Left renal pelvis (tissue), 4 donors: ENCODE measurements around the gene MOB2. TPM values are rescaled to one million over a fixed set of nuclear protein-coding genes. Genes with fewer than 3 reads are reported as not detected.
"Not testable (repeated sequence)": the region's sequence is repeated elsewhere in the genome, so short reads cannot be mapped to it uniquely, and the experiment has no call there.

ENCODE experiments used
- DNase-seq, 4 donors: peaks; one replicate each; pipeline ENCODE4 v3.0.0-alpha.2; 2013; ENCODE audit warnings: low read depth in 4 of 4, low spot score in 3 of 4
- polyA plus RNA-seq, 4 donors: library from polyadenylated mRNA; unstranded; fragments of 120-200 nt; gene quantifications; one replicate each; pipeline ENCODE4 v1.2.1, GENCODE V29; 2013; ENCODE audit not compliant: insufficient read length in 4 of 4

Gene MOB2
- polyA plus RNA-seq, 4 donors, result 25.1 to 34.2 (median 29.0) TPM

DNA sequence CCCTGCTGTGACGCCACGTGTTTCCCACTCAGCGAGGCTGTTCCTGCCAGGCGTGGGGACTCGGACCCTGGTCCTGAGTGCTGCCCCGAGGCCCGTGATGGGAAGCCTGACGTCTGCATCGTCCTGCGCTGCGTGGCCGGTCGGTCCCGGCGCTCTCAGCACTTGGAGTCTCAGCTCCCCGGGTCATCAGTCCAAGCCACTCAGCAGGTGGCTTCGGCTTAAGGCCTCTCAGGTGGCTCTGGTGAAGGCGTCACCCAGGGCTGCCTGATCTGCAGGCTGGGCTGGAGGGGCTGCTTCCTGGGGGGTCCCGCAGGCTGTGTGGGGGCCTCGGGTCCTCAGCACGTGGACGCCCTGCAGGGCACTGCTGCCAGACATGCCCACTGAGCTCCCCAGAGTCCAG, 61.6 kb downstream of the MOB2 start:
- no peak for DNase-seq

GRCh38 chr11:1423406-1423805, 63.2 kb downstream of the MOB2 start:
- DNase-seq, result not testable (repeated sequence)

DNA sequence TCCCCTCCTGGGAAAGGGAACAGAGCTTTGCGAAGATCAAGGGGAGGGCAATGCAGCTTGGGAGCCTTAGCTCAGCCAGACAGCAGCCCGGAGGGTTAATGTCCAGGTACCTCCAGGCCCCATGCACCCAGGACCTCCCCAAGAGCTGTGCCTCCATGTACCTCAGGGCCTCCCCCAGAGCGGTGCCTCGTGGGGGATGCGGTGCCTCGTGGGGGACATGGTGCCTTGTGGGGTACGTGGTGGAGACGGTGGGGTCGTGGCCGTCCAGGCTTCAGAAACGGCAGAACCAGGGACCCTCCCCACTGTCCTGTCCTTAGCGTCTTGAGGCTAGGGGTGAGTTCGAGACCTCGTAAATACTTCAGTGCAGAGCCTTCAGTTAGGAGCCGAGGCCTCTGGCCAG, 63.6 kb downstream of the MOB2 start:
- DNase-seq, result no peak

DNA sequence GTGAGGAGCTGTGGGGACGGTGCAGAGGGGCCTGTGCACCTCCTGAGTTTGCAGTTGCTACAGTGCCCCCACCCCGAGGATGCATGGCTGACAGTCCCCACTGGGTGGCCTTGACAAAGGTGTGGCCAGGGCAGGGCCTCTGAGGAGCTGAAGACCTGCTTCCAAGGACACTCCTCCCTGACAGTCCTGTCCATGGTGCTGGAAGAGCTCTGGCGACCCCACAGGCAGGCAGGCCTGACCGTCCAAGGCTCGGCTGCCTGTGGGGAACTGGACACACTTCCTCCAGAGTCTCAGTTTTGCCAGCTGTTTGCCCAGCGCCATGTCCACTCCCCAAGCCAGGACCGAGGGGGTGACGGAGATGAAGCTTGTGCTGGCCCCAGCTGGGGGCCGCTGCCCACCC, 64.1 kb downstream of the MOB2 start:
- DNase-seq, result no peak

- DNase-seq, result no peak
These were observed 65.3 kb downstream of the MOB2 start for GRCh38 chr11:1421291-1421690.

- DNase-seq, result no peak
These were observed 66.8 kb downstream of the MOB2 start for GRCh38 chr11:1419811-1420210.

Other genes with a start within 250 kb of the MOB2 start
- gene TOLLIP, start 177.1 kb downstream of the MOB2 start, polyA plus RNA-seq, result 10 to 100 TPM; 21.7 to 50.4 (median 35.6) TPM
- 1 to 10 TPM in 1 of 4 donors, under 1 TPM in 3; 0.64 to 1.1 (median 0.89) TPM for gene BRSK2, start 96.8 kb downstream of the MOB2 start, polyA plus RNA-seq
- gene DUSP8, start 85.5 kb upstream of the MOB2 start, polyA plus RNA-seq, result 1 to 10 TPM; 2.6 to 5.5 (median 4.4) TPM
- gene KRTAP5-1, start 98.5 kb upstream of the MOB2 start, polyA plus RNA-seq, result under 1 TPM in 2 of 4 donors, not detected in 2; 0.24 to 0.63 TPM
- not detected for gene KRTAP5-2, start 111.5 kb upstream of the MOB2 start, polyA plus RNA-seq
- gene KRTAP5-3, start 121.7 kb upstream of the MOB2 start, polyA plus RNA-seq, result under 1 TPM in 1 of 4 donors, not detected in 3; 0.31 TPM
- not detected for gene KRTAP5-4, start 135.4 kb upstream of the MOB2 start, polyA plus RNA-seq
- gene KRTAP5-5, start 143.0 kb upstream of the MOB2 start, polyA plus RNA-seq, result not detected
- not detected for gene KRTAP5-6, start 210.4 kb upstream of the MOB2 start, polyA plus RNA-seq